Activated naive CD8-positive, alpha-beta T cell treated with anti-CD3 and anti-CD28 coated beads, Interleukin-2, amount 50 U/mL, for 16 hours (primary cell): ENCODE measurements around the gene KCNK6.
A peak's percentile ranks its signal among the peaks of the same experiment; 100 is the strongest.

Experiments used
- DNase-seq: peaks from one replicate; pipeline ENCODE4 v3.0.0-alpha.2; 2020; ENCODE audit warnings: low read depth, low spot score

Gene KCNK6

GRCh38 chr19:38298821-38299680, 20.6 kb upstream of the KCNK6 start:
- no peak for DNase-seq

- DNase-seq, result no peak
Observed at GRCh38 chr19:38303517-38304351, 15.9 kb upstream of the KCNK6 start, which contains the start of gene C19orf33. Gene C19orf33 (plus strand): TSS chr19:38304251. CDS start chr19:38304262, 11 bp downstream.

GRCh38 chr19:38304352-38304865, 15.2 kb upstream of the KCNK6 start:
- DNase-seq, result no peak

GRCh38 chr19:38304866-38305429, 14.7 kb upstream of the KCNK6 start:
- DNase-seq, result no peak

GRCh38 chr19:38306236-38306635, 13.4 kb upstream of the KCNK6 start:
- DNase-seq, result no peak

GRCh38 chr19:38307076-38307475, 12.6 kb upstream of the KCNK6 start:
- no peak for DNase-seq

- DNase-seq, result no peak
Observed at GRCh38 chr19:38307597-38307996, 12.0 kb upstream of the KCNK6 start.

GRCh38 chr19:38308006-38308766, 11.5 kb upstream of the KCNK6 start:
- DNase-seq, result no peak

- DNase-seq, result no peak
Observed at GRCh38 chr19:38308926-38309614, 10.6 kb upstream of the KCNK6 start.

GRCh38 chr19:38309615-38310278, 9.9 kb upstream of the KCNK6 start:
- DNase-seq, result no peak

GRCh38 chr19:38310279-38310670, 9.4 kb upstream of the KCNK6 start:
- DNase-seq, result no peak

- no peak for DNase-seq
Observed at GRCh38 chr19:38310986-38311385, 8.7 kb upstream of the KCNK6 start.

- DNase-seq, result peak; percentile 90
Observed at GRCh38 chr19:38315657-38316476, 3.8 kb upstream of the KCNK6 start, which contains the start of gene YIF1B. Gene YIF1B (minus strand): TSS chr19:38315947. CDS start chr19:38315917, 30 bp downstream.

GRCh38 chr19:38316477-38317067, 3.1 kb upstream of the KCNK6 start:
- no peak for DNase-seq

GRCh38 chr19:38317104-38317612, 2.5 kb upstream of the KCNK6 start:
- no peak for DNase-seq

- no peak for DNase-seq
Observed at GRCh38 chr19:38318660-38319059, 985 bp upstream of the KCNK6 start.

GRCh38 chr19:38320969-38321339, 1.3 kb downstream of the KCNK6 start:
- no peak for DNase-seq

- no peak for DNase-seq
Observed at GRCh38 chr19:38321646-38322196, 2.1 kb downstream of the KCNK6 start.
